GM19240 (cell line): ENCODE data around the gene ATF5.
"Not testable (repeated sequence)": the region's sequence is repeated elsewhere in the genome, so short reads cannot be mapped to it uniquely, and the experiment has no call there.

Experiments used
- DNase-seq: peaks from one replicate; pipeline ENCODE4 v3.0.0; 2011; ENCODE audit warnings: low spot score; ENCODE audit not compliant: insufficient read length

Gene ATF5

DNA sequence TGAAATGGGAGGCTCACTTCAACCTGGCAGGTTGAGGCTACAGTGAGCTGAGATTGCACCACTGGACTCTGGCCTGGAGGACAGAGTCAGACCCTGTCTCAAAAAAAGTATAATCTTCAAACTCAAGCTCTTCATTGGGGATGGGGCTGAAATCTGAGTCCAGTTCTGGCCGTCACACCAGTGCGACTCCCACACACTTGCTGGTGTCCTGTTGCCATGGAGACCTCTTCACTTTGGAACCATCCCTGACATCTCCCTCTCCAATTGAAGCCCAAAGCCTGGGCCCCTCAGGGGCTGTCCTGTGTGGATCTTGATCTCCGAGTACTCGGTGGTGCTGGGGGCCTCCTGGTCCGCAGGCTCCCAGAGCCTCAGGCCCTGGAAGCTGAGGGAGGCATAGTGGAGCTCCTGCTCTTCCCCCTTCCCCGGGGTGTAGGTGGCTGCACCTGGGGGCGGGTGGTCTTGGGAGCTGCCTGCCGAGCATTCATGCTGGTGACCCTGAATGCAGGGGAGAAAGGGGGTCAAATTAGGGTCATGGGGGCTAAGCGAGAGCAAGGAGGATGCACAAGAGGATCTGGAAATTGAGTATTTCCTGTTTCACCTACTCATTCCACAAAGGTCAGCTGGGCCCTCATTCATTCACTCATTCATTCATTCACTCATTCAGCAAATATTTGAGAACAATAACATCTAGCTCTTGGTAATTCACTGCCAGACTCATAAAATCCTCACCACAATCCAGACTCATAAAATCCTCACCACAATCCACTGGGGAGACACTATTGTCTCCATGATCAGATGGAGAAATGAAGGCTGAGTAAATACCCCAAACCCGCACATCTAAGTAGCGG lies 21.0 kb downstream of the ATF5 start:
- DNase-seq = no peak

DNA sequence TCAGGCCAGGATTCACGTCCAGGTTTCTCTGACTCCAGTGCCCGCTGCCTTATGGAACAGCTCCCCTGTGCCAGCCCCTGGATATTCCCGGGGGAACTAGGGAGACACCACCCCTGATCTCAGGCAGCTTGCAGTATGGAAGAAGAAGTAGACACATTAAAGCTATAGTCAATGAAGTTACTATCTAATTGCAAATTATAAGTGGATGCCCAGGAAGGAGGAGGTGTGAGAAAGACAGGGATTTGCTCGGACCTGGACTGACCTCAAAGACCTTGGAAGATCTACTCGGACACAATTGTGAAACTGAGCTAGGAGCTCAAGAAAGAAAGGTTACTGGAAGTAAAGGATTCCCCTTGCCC lies 21.6 kb downstream of the ATF5 start:
- DNase-seq = no peak

DNA sequence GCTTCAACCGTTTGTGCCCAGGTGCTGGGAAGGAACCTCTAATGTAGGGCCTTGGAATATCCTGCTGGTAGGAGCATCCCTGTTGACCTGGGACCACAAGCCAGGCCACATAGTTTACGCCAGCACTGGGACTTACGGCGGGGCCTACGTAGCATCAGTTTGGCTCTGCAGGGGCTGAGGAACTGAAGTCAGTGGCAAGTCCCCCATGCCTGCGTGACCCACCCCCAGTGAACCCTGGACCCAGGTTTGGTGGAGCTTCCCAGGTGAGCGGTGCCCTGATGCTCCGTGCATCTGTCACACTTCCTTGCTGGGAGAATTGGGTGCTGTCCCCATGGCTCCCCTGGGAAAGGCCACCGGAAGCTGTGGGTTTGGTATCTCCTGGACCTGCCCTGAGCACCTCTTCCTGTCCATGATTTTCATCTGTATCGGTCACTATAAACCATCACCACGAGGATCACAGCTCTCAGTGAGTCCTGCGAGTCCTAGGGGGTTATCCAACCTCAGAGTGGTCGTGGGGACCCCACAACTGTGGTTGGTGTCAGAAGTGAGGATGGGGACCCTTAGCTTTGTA lies 22.0 kb downstream of the ATF5 start:
- no peak for DNase-seq

DNA sequence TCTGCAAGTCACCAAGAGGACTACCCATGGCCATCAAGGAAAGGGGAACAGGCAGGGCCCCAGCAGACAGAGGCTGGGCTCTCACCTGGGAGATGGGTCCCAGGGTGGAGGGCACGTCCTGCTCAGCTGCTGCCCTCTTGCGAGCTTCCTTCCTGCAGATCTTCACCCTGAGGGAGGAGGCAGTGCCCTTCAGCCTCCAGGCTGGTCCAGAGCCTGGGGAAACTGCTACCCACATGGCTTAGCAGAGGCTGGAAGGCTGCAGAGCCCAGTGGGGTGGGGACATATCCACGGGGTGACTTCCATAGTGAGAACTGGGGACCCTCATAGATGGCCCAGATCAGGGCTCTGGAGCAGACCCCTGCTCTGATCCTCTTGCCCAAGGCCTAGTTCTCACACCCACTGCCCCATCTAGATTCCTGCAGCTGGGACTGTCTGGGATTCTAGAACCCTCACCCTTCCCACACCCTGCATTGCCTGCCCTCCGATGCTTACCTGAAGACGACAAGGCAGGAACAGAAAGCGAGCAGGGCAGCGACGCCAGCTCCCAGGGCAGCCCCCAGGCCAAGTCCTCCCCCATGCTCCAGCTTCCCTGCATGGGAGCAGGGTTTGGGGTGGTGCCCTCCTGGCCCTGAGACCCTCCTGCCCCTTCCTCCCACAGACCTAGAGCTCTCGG lies 22.9 kb downstream of the ATF5 start:
- no peak for DNase-seq

DNA sequence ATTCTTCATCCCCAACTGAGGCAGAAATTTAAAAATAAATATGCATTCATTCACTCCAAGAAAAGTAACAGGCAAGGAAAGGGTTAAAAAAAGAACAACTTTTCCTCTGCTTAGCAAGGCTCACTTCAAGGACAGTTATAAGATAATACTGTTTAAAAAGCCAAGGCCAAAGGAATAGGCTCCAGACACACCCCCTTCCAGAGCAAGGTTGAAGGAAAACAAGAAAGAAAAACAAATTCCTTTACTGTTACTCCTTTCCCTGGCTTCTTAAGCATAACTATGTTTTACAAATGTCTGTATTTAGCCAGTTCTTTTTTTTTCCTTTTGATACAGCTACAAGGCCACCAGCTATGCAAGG lies 23.5 kb downstream of the ATF5 start:
- no peak for DNase-seq

DNA sequence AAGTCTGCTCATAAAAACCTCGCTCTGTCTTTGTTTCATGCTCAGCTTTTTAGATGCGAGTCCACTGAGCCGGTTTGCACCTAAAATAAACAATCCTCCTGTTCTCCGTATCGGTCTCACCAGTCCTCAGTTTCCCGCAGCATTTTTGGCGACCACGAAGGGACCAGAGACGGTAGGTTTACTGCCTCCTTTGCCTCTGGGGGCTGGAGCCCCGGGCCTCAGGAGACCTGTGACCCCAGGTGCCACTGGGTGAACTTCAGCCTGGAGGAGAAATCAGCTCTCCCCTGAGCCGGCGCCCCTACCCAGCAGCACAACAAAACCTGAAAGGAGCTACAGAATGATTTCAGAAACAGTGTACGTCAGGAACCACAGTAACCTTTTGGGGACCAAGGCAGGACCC lies 23.9 kb downstream of the ATF5 start:
- no peak for DNase-seq

DNA sequence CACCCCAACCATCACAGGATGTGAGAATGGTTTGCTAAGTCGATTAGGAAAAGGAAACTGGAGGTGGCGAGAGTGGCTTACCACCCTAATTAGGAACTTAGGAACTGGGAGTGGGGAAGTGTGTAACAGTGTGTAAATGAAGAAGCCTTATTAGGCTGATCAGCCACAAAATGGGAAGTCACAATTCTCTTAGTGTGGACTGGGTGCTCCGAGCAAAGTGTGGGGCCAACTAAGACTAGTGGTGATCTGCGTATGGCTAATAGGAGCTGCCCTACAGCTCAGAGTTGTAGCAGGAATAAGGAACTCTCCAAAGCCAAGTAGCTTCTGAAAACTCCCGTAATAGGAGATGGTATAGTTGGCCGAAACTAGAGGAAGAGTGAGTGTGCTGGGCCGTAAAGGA lies 24.4 kb downstream of the ATF5 start:
- no peak for DNase-seq

DNA sequence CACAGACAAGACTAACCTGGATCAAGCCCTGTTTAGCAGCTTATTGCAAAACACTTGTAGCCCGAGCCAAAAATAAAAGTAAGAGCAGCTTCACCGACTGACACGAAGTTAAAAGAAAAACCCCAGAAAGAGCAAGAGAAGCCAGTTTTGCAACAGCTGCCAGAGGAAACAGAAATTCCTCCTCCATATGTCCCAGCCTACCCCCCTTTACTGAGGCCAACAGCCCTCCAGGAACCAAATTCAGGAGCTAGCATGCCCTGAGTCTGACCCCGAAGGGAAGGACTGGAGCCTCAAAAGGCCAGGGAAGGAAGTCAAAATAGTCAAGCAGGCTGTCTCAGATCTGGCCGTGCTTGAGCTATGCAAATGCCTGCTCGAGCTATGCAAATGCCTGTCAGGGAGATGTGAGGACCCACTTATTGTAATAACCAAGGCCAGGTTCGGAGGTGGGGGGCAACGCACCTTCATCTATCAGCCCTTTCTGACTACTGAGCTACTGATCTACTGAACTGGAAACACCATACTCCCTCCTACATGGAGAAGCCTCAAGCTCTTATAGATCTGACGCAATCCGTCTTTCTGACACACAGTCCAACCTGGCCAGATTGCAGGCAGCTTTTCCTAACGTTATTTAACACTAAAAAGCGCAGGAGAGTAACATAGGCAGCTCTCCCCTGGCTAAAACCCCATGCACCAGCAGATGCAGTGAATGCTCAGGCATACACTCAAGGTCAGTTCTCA lies 25.3 kb downstream of the ATF5 start:
- DNase-seq = no peak

- no peak for DNase-seq
Observed at GRCh38 chr19:49954933-49955332, 25.9 kb downstream of the ATF5 start.

GRCh38 chr19:49956115-49956495 lies 27.1 kb downstream of the ATF5 start:
- no peak for DNase-seq

GRCh38 chr19:49957262-49957915 lies 28.4 kb downstream of the ATF5 start:
- DNase-seq = no peak

DNA sequence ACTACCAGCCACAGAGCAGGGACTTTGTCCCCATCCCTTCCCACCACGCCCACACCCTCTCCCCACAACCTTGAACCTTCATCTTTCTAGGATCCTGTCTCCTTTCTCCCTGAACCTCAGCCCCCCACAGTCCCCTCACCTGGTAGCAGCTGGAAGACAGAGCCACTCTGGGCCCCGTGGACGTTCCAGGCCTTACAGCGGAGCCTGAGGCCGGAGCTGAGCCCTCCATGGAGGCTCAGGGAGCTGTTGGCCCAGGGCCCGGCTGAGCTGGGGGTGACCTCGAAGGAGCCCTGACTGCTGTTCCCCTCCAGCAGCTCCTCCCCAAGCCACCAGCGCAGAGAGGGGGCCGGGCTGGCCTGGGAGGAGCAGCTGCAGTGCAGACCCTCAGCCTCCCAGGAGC lies 29.1 kb downstream of the ATF5 start:
- DNase-seq = not testable (repeated sequence)

- DNase-seq = not testable (repeated sequence)
Observed at GRCh38 chr19:49958596-49958995, 29.6 kb downstream of the ATF5 start.

GRCh38 chr19:49959892-49960291 lies 30.9 kb downstream of the ATF5 start:
- not testable (repeated sequence) for DNase-seq

GRCh38 chr19:49960980-49961379 lies 32.0 kb downstream of the ATF5 start, which contains the start of gene SIGLEC11:
Gene SIGLEC11 (minus strand): TSS chr19:49961172. CDS start chr19:49961081, 91 bp downstream.
- not testable (repeated sequence) for DNase-seq

- no peak for DNase-seq
Observed at GRCh38 chr19:49968279-49968922, 39.4 kb downstream of the ATF5 start.

DNA sequence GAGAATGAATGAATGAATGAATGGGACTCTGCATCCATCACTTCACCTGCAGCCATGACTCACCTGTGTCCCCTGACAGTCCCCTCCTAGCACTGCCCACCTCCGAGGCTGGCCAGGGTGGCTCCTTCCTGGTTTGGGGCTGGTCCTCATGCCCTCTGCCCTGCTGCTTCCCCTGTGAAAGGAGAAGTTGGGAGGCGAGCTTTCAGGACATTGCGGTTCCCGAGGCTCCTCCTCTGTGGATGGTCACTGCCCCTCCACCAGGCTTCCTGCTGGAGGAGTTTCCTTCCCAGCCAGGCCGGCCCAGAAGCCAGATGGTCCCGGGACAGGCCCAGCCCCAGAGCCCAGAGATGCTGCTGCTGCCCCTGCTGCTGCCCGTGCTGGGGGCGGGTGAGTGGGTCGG lies 40.4 kb downstream of the ATF5 start:
- not testable (repeated sequence) for DNase-seq

GRCh38 chr19:49971991-49972411 lies 43.0 kb downstream of the ATF5 start:
- no peak for DNase-seq

- DNase-seq = no peak
Observed at GRCh38 chr19:49972841-49973240, 43.8 kb downstream of the ATF5 start.

GRCh38 chr19:49973987-49974386 lies 45.0 kb downstream of the ATF5 start:
- no peak for DNase-seq

DNA sequence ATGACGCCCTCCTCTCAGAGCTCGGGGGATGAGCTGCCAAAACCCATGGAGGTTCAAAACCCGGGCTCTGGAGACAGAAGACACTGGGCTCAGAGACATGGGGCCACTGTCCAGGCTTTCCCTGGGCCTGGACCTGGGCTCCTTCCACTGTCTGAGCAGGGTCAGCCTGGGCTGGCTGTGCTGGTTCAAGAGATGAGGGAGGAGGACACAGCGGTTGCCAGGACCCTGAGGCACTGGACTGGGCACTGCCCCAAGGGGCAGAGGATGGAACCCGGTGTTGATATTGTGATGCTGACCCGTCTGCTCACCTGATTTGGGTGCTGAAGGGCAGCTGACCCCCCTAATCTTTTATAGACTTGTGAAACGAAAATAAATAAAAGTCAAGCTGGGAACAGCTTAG lies 46.0 kb downstream of the ATF5 start:
- no peak for DNase-seq
